GM10847 (cell line): Measurements from ENCODE around the gene SRP54.

ENCODE experiments used
- POLR2A ChIP-seq: IDR thresholded peaks from 2 replicates; pipeline ENCODE4 v1.6.1; 2011; ENCODE audit not compliant: insufficient read length; ENCODE audit errors: extremely low read depth

The SRP54 gene

GRCh38 chr14:35034440-35034833 lies 51.6 kb downstream of the SRP54 start:
- no peak for TF ChIP-seq POLR2A

- TF ChIP-seq POLR2A, result no peak
These were observed 59.8 kb downstream of the SRP54 start for GRCh38 chr14:35042632-35043031.

DNA sequence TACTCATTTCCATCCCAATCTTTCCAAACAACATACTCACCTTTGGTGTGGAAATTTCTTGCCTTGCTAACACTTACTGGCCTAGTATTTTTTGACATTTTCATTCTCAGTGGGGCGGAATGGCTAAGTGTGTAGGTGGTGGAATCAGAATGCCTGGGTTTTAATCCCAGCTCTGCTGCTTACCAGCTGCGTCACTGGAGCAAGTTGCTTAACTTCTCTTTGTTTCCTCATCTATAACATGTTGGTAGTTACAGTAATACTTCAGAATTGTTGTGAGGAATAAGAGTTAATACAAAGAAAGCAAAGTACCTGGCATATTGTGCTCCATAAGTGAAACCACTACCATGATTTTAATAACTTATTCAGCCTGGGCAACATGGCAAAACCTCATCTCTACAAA lies 60.3 kb downstream of the SRP54 start:
- TF ChIP-seq POLR2A, result no peak

DNA sequence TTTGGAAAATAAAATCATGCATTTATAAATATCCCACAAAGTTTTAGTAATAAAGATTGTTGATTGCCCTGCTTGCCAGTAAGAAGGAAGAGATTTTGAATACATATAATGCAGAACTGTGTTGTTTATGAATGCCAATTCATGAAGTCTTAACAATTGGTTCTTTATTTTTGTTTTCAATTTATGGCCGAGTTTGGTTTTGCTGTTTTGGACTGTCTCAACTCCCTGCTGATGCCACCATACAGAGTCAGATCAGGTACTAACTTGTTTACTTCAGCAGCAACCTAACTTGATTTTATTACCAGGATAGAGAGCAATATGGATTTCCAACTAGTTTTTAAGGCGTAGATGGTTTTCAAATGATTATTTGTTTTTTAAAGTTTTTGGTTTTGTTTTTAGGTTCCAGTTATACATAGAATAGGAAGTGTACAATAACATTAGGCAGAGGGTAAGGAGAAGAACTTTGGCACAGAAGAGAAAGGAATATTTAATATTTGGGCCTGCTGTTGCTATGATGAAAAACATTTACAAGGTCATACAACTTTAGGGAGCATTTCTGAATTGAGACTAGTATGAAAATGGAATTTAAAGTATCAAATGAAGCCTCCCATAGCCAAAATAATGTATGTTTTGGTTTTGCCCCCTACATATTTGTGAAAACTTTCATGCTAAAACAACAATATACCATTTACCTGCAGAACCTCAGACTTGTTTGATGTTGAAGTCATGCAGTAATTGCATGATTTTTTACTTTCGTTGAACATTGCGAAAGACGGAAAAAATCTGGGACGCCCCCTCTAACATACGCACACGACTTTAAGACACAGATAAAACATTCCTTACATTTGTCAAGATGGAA lies 62.4 kb downstream of the SRP54 start:
- no peak for TF ChIP-seq POLR2A

DNA sequence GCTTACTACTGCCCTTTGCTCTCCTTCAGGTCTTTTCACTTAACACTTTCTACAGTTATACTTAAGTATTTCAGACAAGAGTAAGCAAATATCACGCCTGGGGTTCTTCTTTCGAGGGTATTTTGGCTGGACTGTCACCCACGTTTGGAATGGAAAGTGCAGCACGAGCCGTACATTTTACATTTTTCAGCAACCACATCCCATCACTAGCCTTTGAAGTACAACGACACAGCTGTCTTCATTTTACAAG lies 62.9 kb downstream of the SRP54 start:
- TF ChIP-seq POLR2A, result no peak

DNA sequence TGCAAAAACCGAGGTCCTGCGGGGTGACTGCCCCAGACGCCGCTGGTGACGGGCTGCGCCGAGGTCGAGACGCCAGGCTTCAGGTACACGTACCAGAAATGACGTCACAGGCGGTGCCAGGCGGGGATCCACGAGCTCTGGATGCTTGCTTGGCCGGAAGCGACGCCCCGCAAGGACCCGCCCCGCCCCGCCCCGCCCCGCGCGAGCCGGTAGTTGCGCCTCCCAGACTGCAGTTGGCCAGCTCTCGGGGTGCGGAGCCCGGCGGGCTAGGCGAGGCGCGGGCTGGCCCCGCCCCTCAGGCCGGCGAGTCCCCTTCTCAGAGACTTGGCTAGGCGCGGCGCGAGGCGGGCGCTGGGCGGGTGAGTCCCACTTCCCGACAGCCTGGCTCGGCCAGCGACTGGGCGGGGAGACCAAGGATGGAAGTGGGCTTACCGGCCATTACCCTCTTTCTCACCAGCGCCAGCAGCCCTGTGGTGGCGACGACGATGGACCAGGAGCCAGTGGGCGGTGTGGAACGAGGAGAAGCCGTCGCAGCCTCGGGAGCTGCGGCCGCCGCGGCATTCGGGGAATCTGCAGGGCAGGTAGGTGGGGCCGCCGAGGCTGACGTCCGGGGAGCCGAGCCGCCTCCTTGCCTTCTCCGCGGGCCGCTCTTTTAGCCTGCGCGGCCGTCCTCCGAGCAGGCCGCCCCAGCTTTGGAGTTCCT lies 63.4 kb downstream of the SRP54 start, which contains the start of gene FAM177A1:
FAM177A1 (plus strand) TSS at position 225 of the 703 bp plus-strand sequence; CDS start at position 417, 192 bp downstream.
- TF ChIP-seq POLR2A, result peak; percentile 81

DNA sequence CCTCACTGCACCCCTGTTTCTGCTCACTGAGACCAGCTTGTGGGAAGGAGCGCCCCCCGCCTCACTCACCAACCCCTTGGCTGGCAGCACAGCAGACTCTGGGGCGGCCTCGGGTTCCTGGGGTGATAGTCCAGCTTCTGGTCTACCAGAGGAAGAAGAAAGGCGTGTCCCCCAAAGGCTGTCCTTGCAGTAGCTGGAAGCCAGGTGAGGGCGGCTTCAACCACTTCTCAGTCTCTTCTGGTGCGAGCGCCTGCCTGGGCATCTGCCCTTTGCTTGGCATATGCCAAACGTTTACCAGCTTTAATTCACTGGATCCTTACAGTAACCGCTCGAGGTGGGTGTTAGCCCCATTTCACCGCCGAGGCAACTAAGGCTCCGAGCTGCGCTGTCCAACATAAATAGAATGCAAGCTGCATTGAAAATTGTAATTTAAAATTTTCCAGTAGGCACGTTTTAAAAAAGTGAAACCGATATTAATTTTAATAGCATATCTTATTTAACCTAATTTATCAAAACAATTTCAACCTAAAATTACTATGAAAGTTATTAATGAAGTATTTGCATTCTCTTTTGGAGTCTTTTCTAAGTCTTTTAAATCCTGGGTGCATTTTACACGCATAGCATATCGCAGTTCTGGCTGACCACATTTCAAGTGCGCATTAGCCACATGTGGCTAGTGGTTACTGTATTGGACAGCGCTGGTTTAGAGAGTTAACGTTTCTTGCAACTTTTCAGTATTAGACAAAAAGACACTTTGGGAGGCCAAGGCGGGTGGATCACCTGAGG lies 64.2 kb downstream of the SRP54 start:
- no peak for TF ChIP-seq POLR2A

- TF ChIP-seq POLR2A, result no peak
These were observed 65.3 kb downstream of the SRP54 start for GRCh38 chr14:35047976-35048513.

GRCh38 chr14:35050652-35051051 lies 67.9 kb downstream of the SRP54 start:
- TF ChIP-seq POLR2A, result no peak

DNA sequence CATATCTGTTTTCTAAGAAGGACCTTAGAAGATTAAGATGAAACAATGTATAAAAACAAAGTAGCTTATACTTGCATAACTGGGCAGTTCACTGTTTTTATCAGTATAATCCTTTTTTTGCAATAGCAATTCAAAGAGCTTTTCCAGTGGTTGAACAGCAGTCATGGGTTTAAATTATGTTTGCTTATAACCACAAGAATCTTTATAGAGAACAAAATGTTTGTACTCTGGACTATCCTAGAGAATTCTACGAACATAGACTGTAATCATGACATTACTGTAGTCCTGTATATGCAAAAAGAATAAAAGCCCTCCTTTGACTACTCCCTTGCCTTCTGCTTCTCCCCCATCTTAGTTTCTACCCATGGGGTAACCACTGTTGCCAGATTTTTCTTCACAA lies 69.0 kb downstream of the SRP54 start:
- TF ChIP-seq POLR2A, result no peak

DNA sequence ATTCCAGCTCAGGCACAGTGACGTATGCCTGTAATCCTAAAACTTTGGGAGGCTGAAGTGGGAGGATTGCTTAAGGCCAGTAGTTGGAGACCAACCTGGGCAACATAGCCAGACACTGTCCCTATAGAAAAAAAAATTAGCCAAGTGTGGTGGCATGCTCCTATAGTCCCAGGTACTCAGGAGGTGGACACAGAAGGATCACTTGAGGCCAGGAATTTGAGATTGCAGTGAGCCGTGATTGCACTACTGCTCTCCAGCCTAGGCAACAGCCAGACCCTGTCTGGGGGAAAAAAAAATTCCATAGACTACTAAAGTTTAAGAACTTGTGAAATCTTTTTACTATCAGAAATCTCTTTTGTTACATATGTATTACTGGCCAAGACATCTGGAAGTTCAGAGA lies 69.8 kb downstream of the SRP54 start:
- no peak for TF ChIP-seq POLR2A

DNA sequence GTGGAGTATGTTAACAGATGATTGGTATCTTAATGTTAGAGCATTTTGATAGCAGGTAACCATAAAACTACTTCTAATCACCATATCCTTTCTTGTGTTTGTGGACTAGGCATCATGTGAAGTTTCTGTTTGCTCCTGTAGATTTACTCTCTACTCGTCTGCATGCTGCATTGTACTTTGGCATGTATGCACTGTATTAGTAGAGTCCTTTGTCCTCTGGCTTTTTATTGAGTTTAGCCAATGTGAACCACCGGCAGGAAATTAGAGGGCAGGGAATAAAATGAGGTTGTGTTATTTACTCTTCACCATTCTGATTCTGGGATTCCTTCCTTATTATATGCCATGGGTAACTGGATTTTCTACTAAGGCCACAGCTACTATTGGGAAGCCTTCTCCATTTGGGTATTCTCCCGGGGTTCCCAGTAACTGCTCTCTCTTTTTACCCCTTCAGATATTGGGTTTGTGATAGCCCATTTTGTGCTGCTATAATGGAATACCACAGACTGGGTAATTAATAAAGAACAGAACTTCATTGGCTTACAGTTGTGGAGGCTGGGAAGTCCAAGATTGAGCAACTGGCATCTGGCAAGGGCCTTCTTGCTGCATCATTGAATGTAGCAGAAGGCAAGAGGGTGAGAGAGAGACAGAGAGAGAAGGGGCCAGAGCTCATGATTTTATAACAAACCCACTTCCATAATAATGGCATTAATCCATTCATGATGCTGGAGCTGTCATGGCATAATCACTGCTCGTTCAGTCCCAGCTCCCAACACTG lies 85.6 kb downstream of the SRP54 start:
- TF ChIP-seq POLR2A, result no peak

DNA sequence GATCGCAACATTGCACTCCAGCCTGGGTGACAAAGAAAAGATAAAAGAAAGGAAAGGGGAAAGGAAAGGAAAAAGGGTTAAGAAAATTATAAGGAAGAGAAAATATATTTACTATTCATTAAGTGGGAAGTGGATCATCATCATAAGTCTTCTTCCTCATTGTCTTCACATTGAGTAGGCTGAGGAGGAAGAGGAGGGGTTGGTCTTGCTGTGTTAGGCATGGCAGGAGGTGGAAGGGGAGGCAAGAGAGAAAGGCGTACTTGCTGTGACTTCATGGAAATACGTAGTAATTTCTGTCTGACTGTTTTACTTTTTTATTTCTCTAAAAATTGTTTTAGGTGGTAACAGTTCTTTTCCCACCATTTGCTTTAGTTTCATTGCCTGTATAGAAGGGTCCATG lies 89.4 kb downstream of the SRP54 start:
- no peak for TF ChIP-seq POLR2A

DNA sequence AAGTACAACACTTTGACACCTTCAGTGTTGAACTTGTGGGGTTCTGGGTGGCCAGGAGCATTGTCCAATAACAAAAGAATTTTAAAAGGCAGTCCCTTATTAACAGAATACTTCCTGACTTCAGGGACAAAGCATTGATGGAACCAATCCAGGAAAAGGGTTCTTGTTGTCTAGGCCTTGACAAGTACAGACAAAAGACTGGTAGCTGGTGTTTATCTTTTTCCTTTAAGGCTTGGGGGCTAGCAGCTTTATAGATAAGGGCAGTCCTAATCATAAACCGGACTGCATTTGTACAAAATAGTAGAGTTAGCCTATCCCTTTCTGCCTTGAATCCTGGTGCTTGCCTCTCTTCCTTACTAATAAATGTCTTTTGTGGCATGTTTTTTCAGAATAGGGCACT lies 90.7 kb downstream of the SRP54 start:
- no peak for TF ChIP-seq POLR2A

DNA sequence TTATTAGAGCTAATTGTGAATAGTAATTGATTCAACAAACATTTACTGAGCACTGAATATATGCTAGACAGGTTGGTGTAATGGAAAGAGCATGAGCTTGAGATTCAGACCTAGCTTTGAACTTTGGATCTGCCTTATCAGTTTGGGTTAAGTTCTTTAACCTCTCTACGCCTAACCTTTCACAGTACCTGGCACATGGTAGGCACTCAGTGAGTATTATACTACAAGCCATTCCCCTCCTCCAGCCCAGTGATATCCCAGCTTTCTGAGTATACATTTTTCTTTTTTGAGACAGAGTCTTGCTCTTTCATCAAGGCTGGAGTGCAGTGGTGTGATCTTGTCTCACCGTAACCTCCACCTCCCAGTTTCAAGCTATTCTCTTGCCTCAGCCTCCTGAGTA lies 95.3 kb downstream of the SRP54 start:
- TF ChIP-seq POLR2A, result no peak
